ENCODE measurements around the gene EPGN.

GRCh38 chr4:74318276-74318675, 10.0 kb downstream of the EPGN start:
- no peak for TF ChIP-seq CTCF (conservative IDR thresholded peaks at IDR 0.05; ENCODE audit: low read length)
- no peak for TF ChIP-seq EZH2phosphoT487 (IDR thresholded peaks at IDR 0.05; ENCODE audit: borderline replicate concordance, low read depth, low read length)

Measured in OCI-LY7 (cell line).